Kidney (tissue), 14 donors: ENCODE measurements around the gene LRCH3. TPM values are rescaled to one million over a fixed set of nuclear protein-coding genes. Genes with fewer than 3 reads are reported as not detected.
"Not testable (repeated sequence)": the region's sequence is repeated elsewhere in the genome, so short reads cannot be mapped to it uniquely, and the experiment has no call there.

ENCODE experiments used
- DNase-seq, 5 donors: peaks; one replicate each; pipeline ENCODE4 v3.0.0-alpha.2; 2013 to 2020
- FAIRE-seq: peaks from 2 replicates; lab custom pipeline; 2012; peaks lifted over from hg19 to GRCh38; lab: Jason Lieb, UNC
- H3K27ac ChIP-seq, 2 donors: one replicate each; pipeline ENCODE4 v1.7.0; 2013; ENCODE audit warnings: low read depth in 2 of 2, low read length in 2 of 2, inconsistent platforms in 1 of 2
- H3K27me3 ChIP-seq: one replicate; pipeline ENCODE4 v1.7.1; 2013; ENCODE audit warnings: low read length, inconsistent platforms; ENCODE audit not compliant: control insufficient read depth, insufficient read depth
- H3K36me3 ChIP-seq, 3 donors: one replicate each; pipeline versions ENCODE4 v1.7.0 to v1.7.1; 2013; ENCODE audit warnings: low read length in 3 of 3, control low read depth in 1 of 3, inconsistent platforms in 1 of 3; ENCODE audit not compliant: insufficient read depth in 3 of 3, control insufficient read depth in 2 of 3
- H3K4me1 ChIP-seq, 3 donors: one replicate each; pipeline versions ENCODE4 v1.7.0 to v1.7.1; 2013; ENCODE audit warnings: low read length in 3 of 3, inconsistent platforms in 1 of 3, low read depth in 1 of 3; ENCODE audit not compliant: control insufficient read depth in 2 of 3, insufficient read depth in 2 of 3
- H3K4me3 ChIP-seq, 3 donors: one replicate each; pipeline versions ENCODE4 v1.7.0 to v1.8.1; 2013; ENCODE audit warnings: low read length in 3 of 3, control low read depth in 1 of 3, inconsistent platforms in 1 of 3
- H3K9ac ChIP-seq, 3 donors: one replicate each; pipeline versions ENCODE4 v1.7.0 to v1.7.1; 2013; ENCODE audit warnings: low read length in 3 of 3, control low read depth in 1 of 3, inconsistent platforms in 1 of 3
- H3K9me3 ChIP-seq, 3 donors: one replicate each; pipeline versions ENCODE4 v1.7.0 to v1.7.1; 2013; ENCODE audit warnings: low read length in 3 of 3, control low read depth in 1 of 3, inconsistent platforms in 1 of 3; ENCODE audit not compliant: control insufficient read depth in 2 of 3, insufficient read depth in 1 of 3
- intact Hi-C: fragments of 100-400 bp; cut with DNase I; formaldehyde crosslinking; loops from one replicate; pipeline ENCODE4 v1.11.1; 2022
- polyA plus RNA-seq: library from polyadenylated mRNA; stranded (reverse); fragments of 350-450 nt; fragmentation: Illumina TruSeq; extraction: RNeasy Lipid Tissue Mini Kit (QIAGEN cat#74804); gene quantifications from one replicate; pipeline ENCODE4 v1.2.3, GENCODE V29; 2014; ENCODE audit warnings: low read depth, low replicate concordance; ENCODE audit not compliant: insufficient read depth
- total RNA-seq: library from RNA; stranded (reverse); fragmentation: NEBNext Ultra II Directional; extraction: Animal tissue kit (Norgen Biotek cat#: 25700); gene quantifications from one replicate; pipeline ENCODE4 v1.2.1, GENCODE V29; 2021
- TF ChIP-seq, protein P1 (sequence below): IDR thresholded peaks from 3 replicates; pipeline ENCODE4 v1.5.1; 2012; ENCODE audit warnings: mild to moderate bottlenecking, moderate library complexity, borderline replicate concordance; ENCODE audit not compliant: insufficient read depth; ENCODE audit errors: extremely low read depth
- donor health status: control.
- donor health status: control.
- donor health status: control.
- donor health status: control.
- donor health status: control.
- donor health status: DM: yes; HTN: yes; CAD: no.
- donor health status: Normal renal cell carcinoma (clear cell type).

The LRCH3 gene
- total and polyA plus RNA-seq, 2 donors from 2014 or later = 11.6 to 52.0 TPM

DNA sequence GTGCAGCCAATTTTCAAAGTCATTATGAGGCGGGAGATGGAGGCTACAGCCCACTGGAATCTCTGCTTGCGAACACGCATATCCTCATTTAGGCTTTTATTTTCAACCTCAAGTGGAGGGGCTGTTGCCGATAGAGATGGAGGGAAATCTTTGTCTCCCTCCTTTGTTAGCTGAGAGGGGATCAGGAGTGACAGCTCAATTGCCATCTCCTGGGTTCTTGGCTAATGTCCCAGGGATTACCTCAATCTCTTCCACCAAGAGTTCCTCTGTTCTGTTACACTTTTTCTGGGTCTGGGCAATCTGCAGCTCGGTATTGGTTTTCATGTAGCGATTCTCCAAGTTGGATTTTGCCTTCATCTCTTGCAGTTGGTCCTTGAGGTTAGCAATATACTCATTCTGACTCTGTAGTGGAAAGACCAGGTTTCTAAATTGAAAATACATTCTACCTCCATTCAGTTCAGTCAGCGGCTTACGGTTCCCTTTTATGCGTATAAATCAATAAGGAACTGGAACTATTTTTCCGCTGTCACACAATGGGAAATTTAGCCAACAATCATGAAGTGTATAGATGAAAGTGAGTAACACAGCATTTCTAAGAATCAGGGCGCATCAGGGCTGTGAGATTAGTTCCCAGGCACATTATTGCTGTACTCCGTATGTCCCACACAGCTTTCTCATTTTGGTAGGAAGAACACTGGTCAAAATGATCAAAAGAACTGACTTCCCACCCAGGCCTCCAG lies 122.8 kb downstream of the LRCH3 start:
- H3K27ac ChIP-seq = no peak overlapping the region
- intact Hi-C loops = no loop called here

DNA sequence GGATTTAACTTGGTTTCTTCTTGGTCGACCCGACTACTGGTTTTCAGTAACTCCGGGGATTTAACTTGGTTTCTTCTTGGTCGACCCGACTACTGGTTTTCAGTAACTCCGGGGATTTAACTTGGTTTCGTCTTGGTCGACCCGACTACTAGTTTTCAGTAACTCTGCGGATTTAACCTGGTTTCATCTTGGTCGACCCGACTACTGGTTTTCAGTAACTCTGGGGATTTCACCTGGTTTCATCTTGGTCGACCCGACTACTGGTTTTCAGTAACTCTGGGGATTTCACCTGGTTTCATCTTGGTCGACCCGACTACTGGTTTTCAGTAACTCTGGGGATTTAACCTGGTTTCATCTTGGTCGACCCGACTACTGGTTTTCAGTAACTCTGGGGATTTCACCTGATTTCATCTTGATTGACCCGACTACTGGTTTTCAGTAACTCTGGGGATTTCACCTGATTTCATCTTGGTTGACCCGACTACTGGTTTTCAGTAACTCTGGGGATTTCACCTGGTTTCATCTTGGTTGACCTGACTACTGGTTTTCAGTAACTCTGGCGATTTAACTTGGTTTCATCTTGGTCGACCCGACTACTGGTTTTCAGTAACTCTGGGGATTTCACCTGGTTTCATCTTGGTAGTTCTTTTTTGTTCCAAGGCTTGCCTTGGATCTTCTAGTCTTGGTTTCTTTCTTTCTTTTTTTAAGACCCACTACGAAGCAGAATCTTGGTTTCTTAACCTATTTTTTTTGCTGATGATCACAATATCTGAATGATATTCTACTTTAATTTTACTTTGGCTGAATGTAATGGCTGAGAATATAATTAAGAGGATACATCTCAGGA lies 130.6 kb downstream of the LRCH3 start:
- intact Hi-C loops, H3K4me3 ChIP-seq, H3K27ac ChIP-seq, H3K36me3 ChIP-seq, H3K27me3 ChIP-seq, H3K4me1 ChIP-seq, H3K9ac ChIP-seq, H3K9me3 ChIP-seq, DNase-seq, FAIRE-seq: not testable (repeated sequence)

More for the DNA sequence above, 122.8 kb downstream of the LRCH3 start:
- H3K9me3 ChIP-seq = no peaks in the 10 kb centered on the region
- TF ChIP-seq, protein P1, sequence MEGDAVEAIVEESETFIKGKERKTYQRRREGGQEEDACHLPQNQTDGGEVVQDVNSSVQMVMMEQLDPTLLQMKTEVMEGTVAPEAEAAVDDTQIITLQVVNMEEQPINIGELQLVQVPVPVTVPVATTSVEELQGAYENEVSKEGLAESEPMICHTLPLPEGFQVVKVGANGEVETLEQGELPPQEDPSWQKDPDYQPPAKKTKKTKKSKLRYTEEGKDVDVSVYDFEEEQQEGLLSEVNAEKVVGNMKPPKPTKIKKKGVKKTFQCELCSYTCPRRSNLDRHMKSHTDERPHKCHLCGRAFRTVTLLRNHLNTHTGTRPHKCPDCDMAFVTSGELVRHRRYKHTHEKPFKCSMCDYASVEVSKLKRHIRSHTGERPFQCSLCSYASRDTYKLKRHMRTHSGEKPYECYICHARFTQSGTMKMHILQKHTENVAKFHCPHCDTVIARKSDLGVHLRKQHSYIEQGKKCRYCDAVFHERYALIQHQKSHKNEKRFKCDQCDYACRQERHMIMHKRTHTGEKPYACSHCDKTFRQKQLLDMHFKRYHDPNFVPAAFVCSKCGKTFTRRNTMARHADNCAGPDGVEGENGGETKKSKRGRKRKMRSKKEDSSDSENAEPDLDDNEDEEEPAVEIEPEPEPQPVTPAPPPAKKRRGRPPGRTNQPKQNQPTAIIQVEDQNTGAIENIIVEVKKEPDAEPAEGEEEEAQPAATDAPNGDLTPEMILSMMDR = no peak
- no peaks in the 10 kb centered on the region for H3K36me3 ChIP-seq
- no peak overlapping the region for H3K4me3 ChIP-seq
- no peaks in the 10 kb centered on the region for H3K27me3 ChIP-seq
- H3K9ac ChIP-seq = no peak overlapping the region
- no peak for DNase-seq
- H3K4me1 ChIP-seq = no peaks in the 10 kb centered on the region
- FAIRE-seq = no peak

DNA sequence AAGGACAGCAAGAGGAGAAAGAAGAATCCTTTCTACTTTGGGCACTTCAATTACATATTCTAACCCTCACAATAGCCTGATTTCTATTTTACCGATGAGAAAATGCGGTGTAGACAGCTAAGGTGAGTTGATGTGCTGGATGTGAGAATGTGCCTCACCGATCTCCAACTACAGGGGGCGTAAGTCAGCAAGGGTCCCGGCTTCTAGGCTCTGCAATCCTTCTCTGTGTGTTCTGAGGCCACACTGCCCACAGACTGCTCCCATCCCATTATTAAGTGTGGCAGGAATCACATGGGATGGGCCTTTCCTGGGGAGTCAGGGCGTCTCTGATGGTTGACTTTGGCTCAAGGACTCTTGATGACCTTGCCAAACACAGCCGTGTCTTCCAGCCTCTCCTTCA lies 135.4 kb downstream of the LRCH3 start:
- no peak overlapping the region for H3K27ac ChIP-seq
- H3K4me3 ChIP-seq = no peak overlapping the region
- DNase-seq = no peak
- H3K27me3 ChIP-seq = no peaks in the 10 kb centered on the region
- FAIRE-seq = no peak
- no peaks in the 10 kb centered on the region for H3K4me1 ChIP-seq
- TF ChIP-seq, protein P1 = no peak
- H3K36me3 ChIP-seq = peaks cover 0 to 6% (median 3%) of the 10 kb centered on the region in 3 donors
- H3K9me3 ChIP-seq = no peaks in the 10 kb centered on the region
- H3K9ac ChIP-seq = no peak overlapping the region
- intact Hi-C loops = no loop called here

DNA sequence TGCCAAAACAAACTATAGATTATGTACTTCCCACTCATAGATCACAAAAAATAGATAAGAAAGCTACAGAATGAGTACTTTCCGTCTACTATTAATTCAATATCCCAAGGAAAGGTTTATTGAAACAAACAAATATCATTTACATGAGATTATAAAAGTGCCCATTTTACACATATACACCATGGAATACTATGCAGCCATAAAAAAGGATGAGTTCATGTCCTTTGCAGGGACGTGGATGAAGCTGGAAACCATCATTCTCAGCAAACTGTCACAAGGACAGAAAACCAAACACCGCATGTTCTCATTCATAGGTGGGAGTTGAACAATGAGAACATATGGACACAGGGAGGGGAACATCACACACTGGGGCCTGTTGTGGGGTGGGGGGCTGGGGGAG lies 136.5 kb downstream of the LRCH3 start:
- FAIRE-seq, H3K4me3 ChIP-seq, H3K9ac ChIP-seq, DNase-seq, H3K9me3 ChIP-seq, H3K4me1 ChIP-seq, H3K36me3 ChIP-seq, H3K27me3 ChIP-seq, H3K27ac ChIP-seq, intact Hi-C loops: not testable (repeated sequence)
